ES-I3 (cell line): Measurements from ENCODE around the gene PNPLA2.

ENCODE experiments used
- H3K36me3 ChIP-seq: 2 replicates; pipeline ENCODE4 v1.6.1; 2013; ENCODE audit warnings: mild to moderate bottlenecking, low read length, control low read depth, moderate library complexity; ENCODE audit not compliant: insufficient read depth
- H3K4me1 ChIP-seq: 2 replicates; pipeline ENCODE4 v1.6.1; 2013; ENCODE audit warnings: mild to moderate bottlenecking, control low read depth, low read length; ENCODE audit not compliant: insufficient read depth
- H3K9ac ChIP-seq: 2 replicates; pipeline ENCODE4 v1.6.1; 2013; ENCODE audit warnings: low read depth, mild to moderate bottlenecking, low read length, moderate library complexity
- H3K9me3 ChIP-seq: 2 replicates; pipeline ENCODE4 v1.6.1; 2013; ENCODE audit warnings: mild to moderate bottlenecking, low read length, moderate library complexity; ENCODE audit not compliant: control insufficient read depth, insufficient read depth

Gene PNPLA2

DNA sequence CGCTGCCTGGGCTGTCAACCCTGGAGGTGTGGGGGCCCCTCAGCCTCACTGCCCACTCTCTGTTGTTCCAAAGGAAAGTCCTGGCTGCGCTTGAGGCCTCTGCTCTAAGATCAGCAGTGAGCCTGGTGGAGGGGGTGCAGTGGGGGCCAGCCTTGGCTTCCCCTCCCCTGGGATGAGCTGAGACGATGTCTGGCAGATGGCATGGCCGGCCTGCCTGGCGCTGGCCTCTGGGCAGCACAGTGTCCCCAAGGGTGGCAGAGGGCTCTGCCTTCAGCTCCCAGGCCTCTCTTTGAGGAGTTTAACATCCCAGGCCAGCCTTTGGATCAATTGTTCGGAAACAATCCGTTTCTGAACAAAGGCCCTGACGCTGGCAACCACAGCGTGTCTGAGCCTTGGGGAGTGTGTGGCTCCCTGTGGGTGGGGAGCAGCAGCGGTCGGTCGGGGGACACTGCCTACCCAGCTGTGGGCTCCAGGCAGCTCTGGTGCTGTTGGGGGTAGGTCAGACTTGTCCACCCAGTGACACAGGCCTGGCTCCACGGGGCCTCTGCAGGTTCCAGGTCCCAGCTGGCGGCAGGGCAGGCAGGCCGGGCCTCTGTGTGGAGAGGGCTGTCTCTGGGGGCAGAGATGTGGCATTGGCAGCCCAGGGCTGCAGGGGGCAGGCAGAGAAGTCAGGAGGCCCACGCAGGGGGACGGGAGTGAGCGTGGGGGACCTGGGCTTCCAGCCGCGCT is 36.1 kb downstream of the PNPLA2 start:
- Histone ChIP-seq H3K4me1 (peaks cover 3% of the 10 kb centered on the region; the same call in 1 of the 2 replicates), H3K9ac (no peak overlapping the region), H3K9me3 (no peaks in the 10 kb centered on the region), H3K36me3 (no peaks in the 10 kb centered on the region)

DNA sequence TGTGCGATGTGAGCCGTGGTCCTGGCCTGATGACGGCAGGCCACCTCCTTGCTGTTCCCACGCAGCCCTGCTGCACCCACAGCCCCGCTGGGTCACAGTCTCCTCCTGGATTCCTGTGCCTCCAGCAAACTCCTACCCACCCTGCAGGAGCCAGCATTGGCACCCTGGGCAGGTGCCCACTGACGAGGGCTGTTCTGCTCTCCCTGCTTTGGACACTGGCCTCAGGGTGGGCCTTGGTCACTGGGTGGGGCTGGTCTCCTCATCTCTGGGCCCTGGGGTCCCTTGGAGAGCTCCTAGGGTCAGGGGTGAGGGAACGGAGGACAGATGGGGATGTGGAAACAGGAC is 36.6 kb downstream of the PNPLA2 start:
- H3K9ac ChIP-seq: no peak overlapping the region
- H3K4me1 ChIP-seq: peaks cover 3% of the 10 kb centered on the region; the same call in 1 of the 2 replicates
- no peaks in the 10 kb centered on the region for H3K9me3 ChIP-seq
- H3K36me3 ChIP-seq: no peaks in the 10 kb centered on the region

DNA sequence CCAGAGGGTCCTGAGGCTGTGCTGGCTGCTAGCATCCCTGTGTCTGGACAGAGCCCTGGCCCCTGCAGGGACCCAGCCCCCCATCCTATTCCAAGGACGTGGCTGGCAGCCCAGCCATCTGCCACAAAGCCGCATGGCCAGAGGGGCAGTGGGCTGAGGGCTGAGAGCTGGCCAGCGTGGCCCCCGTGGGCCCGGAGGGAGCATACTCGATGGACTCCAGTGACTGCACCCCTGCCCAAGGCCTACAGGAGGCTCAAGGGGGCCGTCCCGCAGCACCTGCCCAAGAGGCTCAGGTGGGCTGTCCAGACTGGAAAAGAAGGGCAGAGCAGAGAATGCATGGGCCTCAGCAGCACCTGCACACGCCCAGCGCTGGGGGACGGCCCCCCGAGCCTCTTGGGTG is 37.1 kb downstream of the PNPLA2 start:
- H3K9ac ChIP-seq: no peak overlapping the region
- no peaks in the 10 kb centered on the region for H3K36me3 ChIP-seq
- peaks cover 3% of the 10 kb centered on the region; the same call in 1 of the 2 replicates for H3K4me1 ChIP-seq
- no peaks in the 10 kb centered on the region for H3K9me3 ChIP-seq

- Histone ChIP-seq H3K4me1 (peaks cover 3% of the 10 kb centered on the region; the same call in 1 of the 2 replicates), H3K9me3 (no peaks in the 10 kb centered on the region), H3K36me3 (no peaks in the 10 kb centered on the region), H3K9ac (no peak overlapping the region)
These were observed 37.7 kb downstream of the PNPLA2 start for GRCh38 chr11:856397-856796.

GRCh38 chr11:858053-858761 is 39.5 kb downstream of the PNPLA2 start:
- Histone ChIP-seq H3K9me3 (no peaks in the 10 kb centered on the region), H3K9ac (no peak overlapping the region), H3K36me3 (no peaks in the 10 kb centered on the region), H3K4me1 (peaks cover 14% of the 10 kb centered on the region)

GRCh38 chr11:858762-859339 is 40.1 kb downstream of the PNPLA2 start:
- H3K4me1 ChIP-seq: peaks cover 19% of the 10 kb centered on the region
- no peaks in the 10 kb centered on the region for H3K36me3 ChIP-seq
- no peak overlapping the region for H3K9ac ChIP-seq
- H3K9me3 ChIP-seq: no peaks in the 10 kb centered on the region

- Histone ChIP-seq H3K36me3 (no peaks in the 10 kb centered on the region), H3K4me1 (peaks cover 21% of the 10 kb centered on the region), H3K9me3 (no peaks in the 10 kb centered on the region), H3K9ac (no peak overlapping the region)
These were observed 40.8 kb downstream of the PNPLA2 start for GRCh38 chr11:859394-860131.

DNA sequence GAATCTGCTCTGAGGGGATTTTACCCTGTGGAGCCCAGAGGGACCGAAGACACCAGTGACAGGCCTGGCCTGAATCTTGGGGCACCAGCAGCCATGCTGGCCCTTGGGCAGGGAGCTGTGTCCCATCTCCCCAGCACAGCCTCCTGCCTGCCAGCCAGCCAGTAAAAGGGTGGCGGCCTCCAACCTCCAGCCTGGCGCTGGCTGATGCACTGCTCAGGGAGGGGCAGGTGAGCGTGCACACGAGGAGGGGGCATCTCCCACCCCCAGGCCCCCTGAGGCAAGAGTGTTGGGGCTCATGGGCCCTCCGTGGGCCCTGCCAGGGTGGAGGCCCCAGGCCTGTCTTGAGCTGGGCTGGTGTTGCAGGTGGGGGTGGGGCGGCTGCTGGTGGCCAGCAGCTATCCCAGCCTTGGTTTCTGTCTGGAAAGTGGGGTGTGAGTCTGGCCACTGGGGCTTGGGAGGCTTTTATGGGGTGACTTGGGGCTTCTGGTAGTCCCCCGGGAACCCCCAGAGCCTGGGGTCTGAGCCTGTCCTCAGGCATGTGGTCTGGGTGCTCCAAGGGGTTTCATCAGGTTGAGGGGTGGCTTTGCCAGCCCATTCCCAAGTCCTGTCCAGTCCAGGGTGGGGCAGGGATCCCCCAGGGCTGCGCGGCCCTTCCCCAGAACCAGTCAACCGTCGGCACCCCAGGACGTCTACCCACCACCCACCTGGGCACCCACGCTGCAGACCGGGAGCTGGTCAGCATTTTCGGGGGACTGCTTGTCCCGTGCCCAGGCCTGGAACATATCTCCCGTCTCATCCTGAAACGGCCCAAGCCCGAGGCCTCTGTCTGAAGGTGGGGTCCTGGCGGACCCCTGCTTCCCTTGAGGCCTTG is 41.8 kb downstream of the PNPLA2 start:
- no peaks in the 10 kb centered on the region for H3K9me3 ChIP-seq
- H3K4me1 ChIP-seq: peaks cover 21% of the 10 kb centered on the region
- no peaks in the 10 kb centered on the region for H3K36me3 ChIP-seq
- no peak overlapping the region for H3K9ac ChIP-seq

GRCh38 chr11:861105-861479 is 42.4 kb downstream of the PNPLA2 start:
- no peaks in the 10 kb centered on the region for H3K9me3 ChIP-seq
- no peak overlapping the region for H3K9ac ChIP-seq
- peaks cover 21% of the 10 kb centered on the region for H3K4me1 ChIP-seq
- no peaks in the 10 kb centered on the region for H3K36me3 ChIP-seq

GRCh38 chr11:862081-862661 is 43.5 kb downstream of the PNPLA2 start:
- Histone ChIP-seq H3K9ac (peak overlapping the region; percentile 21; the same call in 1 of the 2 replicates), H3K4me1 (peaks cover 21% of the 10 kb centered on the region), H3K36me3 (no peaks in the 10 kb centered on the region), H3K9me3 (no peaks in the 10 kb centered on the region)

GRCh38 chr11:862696-863022 is 43.9 kb downstream of the PNPLA2 start:
- H3K4me1 ChIP-seq: peaks cover 21% of the 10 kb centered on the region
- H3K9me3 ChIP-seq: no peaks in the 10 kb centered on the region
- H3K9ac ChIP-seq: peak overlapping the region; percentile 21

DNA sequence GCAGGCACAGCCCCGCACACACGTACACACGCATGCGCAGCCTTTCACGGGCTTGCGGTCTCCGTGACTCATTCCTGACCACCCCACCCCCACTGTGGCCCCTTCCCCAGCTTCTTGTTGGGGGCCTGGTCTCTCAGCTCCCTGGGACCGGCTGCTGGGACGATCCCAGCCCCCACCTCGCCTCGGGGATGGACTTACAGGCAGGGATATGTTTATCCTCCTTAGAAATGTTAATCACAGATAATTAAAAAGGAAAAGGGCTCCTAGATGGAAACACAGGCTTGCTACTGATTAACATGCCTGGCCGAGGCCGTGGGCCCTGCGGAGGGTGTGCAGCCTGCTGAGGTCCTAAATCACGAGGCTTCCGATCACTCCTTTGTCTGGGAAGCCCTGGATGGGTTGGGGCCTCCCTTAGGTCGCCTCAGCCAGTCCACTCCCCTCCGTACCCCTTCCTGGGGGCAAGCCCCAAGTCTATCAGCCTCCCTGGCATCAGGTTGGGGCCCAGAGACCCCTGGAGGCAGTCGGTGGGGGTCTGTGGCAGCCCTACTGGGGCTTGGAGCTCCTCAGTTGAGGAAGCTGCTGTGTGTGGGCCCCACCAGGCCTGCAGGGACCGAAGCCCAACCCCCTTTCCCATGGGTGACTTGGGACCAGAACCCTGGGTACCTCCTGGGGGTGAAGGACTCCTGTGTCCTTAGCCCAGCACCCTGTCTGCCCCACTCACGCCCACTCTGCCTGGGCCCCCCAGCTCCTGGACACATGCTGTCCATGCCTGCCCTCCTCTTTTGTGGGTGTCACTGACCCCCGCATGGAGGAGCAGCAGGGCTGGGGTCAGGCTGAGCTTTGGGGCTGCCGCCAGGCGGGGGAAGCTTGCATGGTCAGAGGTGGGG is 44.6 kb downstream of the PNPLA2 start:
- Histone ChIP-seq H3K9me3 (no peaks in the 10 kb centered on the region), H3K9ac (peak overlapping the region; percentile 21), H3K36me3 (no peaks in the 10 kb centered on the region), H3K4me1 (peaks cover 21% of the 10 kb centered on the region)

More at GRCh38 chr11:862696-863022, 43.9 kb downstream of the PNPLA2 start:
- H3K36me3 ChIP-seq: no peaks in the 10 kb centered on the region
